ENCODE data around the gene NKX2-8. TPM values are rescaled to one million over a fixed set of nuclear protein-coding genes. Genes with fewer than 3 reads are reported as not detected.
"Not testable (repeated sequence)": the region's sequence is repeated elsewhere in the genome, so short reads cannot be mapped to it uniquely, and the experiment has no call there.

NKX2-8 gene
- total RNA-seq, 1 experiment from 2014 or later = not detected

GRCh38 chr14:36553656-36554260 is 28.7 kb downstream of the NKX2-8 start:
- DNase-seq (peak; percentile 72), ATAC-seq (peak; percentile 75)
- H3K9me2 ChIP-seq (replicated peaks; ENCODE audit: low read length) = no peaks in the 10 kb centered on the region
- H2AFZ ChIP-seq (ENCODE audit: low read length) = peak overlapping the region; percentile 16; the same call in 1 of the 2 replicates
- TF ChIP-seq EZH2 (IDR thresholded peaks at IDR 0.05; ENCODE audit: low read length, unreplicated experiment) (no peak), EZH2phosphoT487 (IDR thresholded peaks at IDR 0.05; ENCODE audit: borderline replicate concordance, low read length) (no peak), CTCF (conservative IDR thresholded peaks at IDR 0.05; ENCODE audit: low read depth, low read length) (peak; percentile 79)
- no peaks in the 10 kb centered on the region for H3F3A ChIP-seq (ENCODE audit: low read length, unreplicated experiment)
- H3K9ac ChIP-seq (ENCODE audit: low read length) = no peak overlapping the region
- no peak overlapping the region for H3K27ac ChIP-seq (ENCODE audit: low read length)
- POLR2A ChIA-PET (ENCODE audit: unreplicated experiment) = no interaction called here
- H3K79me2 ChIP-seq (ENCODE audit: low read length) = no peaks in the 10 kb centered on the region
- H3K9me3 ChIP-seq (ENCODE audit: low read length) = no peaks in the 10 kb centered on the region
- H3K4me2 ChIP-seq (ENCODE audit: low read length) = no peak overlapping the region
- no peak overlapping the region for H3K4me3 ChIP-seq (ENCODE audit: low read length)
- CTCF ChIA-PET = interaction anchor here (0.5 to 3.3 kb wide), 24 partner anchors 18 to 1607 kb away, joined by 3 to 100 read pairs (median 5); partner anchors contain the start of gene MBIP
- no TSS peak for BruUV-seq (replicated peaks)
- peaks cover 13% of the 10 kb centered on the region for H3K27me3 ChIP-seq (ENCODE audit: low read length)
- H4K20me1 ChIP-seq (ENCODE audit: low read length) = no peaks in the 10 kb centered on the region
- no peaks in the 10 kb centered on the region for H3K4me1 ChIP-seq (ENCODE audit: insufficient read depth, low read length)
- H3K36me3 ChIP-seq (ENCODE audit: low read depth, low read length) = no peaks in the 10 kb centered on the region
- intact Hi-C loops (cut with micrococcal nuclease) = loop anchor here (1.0 kb wide), 2 partner anchors 52 to 597 kb away; no protein-coding TSS in a partner anchor

GRCh38 chr14:36550899-36551298 is 31.5 kb downstream of the NKX2-8 start:
- no TSS peak for BruUV-seq (replicated peaks)
- no peak for ATAC-seq
- H3K4me1 ChIP-seq (ENCODE audit: insufficient read depth, low read length) = no peaks in the 10 kb centered on the region
- peaks cover 28% of the 10 kb centered on the region for H3K27me3 ChIP-seq (ENCODE audit: low read length)
- CTCF ChIA-PET = no interaction called here
- intact Hi-C loops (cut with micrococcal nuclease) = no loop called here
- no peak for TF ChIP-seq EZH2 (IDR thresholded peaks at IDR 0.05; ENCODE audit: low read length, unreplicated experiment)
- no peak for TF ChIP-seq EZH2phosphoT487 (IDR thresholded peaks at IDR 0.05; ENCODE audit: borderline replicate concordance, low read length)
- no peak for TF ChIP-seq CTCF (conservative IDR thresholded peaks at IDR 0.05; ENCODE audit: low read depth, low read length)
- no peak for DNase-seq
- no peak overlapping the region for H3K27ac ChIP-seq (ENCODE audit: low read length)
- no peak overlapping the region for H2AFZ ChIP-seq (ENCODE audit: low read length)
- no peaks in the 10 kb centered on the region for H4K20me1 ChIP-seq (ENCODE audit: low read length)
- H3K79me2 ChIP-seq (ENCODE audit: low read length) = no peaks in the 10 kb centered on the region
- POLR2A ChIA-PET (ENCODE audit: unreplicated experiment) = no interaction called here
- no peak overlapping the region for H3K4me2 ChIP-seq (ENCODE audit: low read length)
- no peak overlapping the region for H3K9ac ChIP-seq (ENCODE audit: low read length)
- no peaks in the 10 kb centered on the region for H3K9me2 ChIP-seq (replicated peaks; ENCODE audit: low read length)
- H3K4me3 ChIP-seq (ENCODE audit: low read length) = no peak overlapping the region
- H3K36me3 ChIP-seq (ENCODE audit: low read depth, low read length) = no peaks in the 10 kb centered on the region
- no peaks in the 10 kb centered on the region for H3K9me3 ChIP-seq (ENCODE audit: low read length)
- H3F3A ChIP-seq (ENCODE audit: low read length, unreplicated experiment) = no peaks in the 10 kb centered on the region

- ATAC-seq; H3K4me2 ChIP-seq (ENCODE audit: low read length); BruUV-seq (replicated peaks); intact Hi-C loops (cut with micrococcal nuclease); H3K36me3 ChIP-seq (ENCODE audit: low read depth, low read length); H3K27ac ChIP-seq (ENCODE audit: low read length); H3K9ac ChIP-seq (ENCODE audit: low read length); H3K4me3 ChIP-seq (ENCODE audit: low read length); H3K4me1 ChIP-seq (ENCODE audit: insufficient read depth, low read length); H3K9me2 ChIP-seq (replicated peaks; ENCODE audit: low read length); H4K20me1 ChIP-seq (ENCODE audit: low read length); H2AFZ ChIP-seq (ENCODE audit: low read length); H3K79me2 ChIP-seq (ENCODE audit: low read length); CTCF ChIA-PET; H3K9me3 ChIP-seq (ENCODE audit: low read length); DNase-seq; H3F3A ChIP-seq (ENCODE audit: low read length, unreplicated experiment): not testable (repeated sequence)
- peaks cover 66% of the 10 kb centered on the region for H3K27me3 ChIP-seq (ENCODE audit: low read length)
- POLR2A ChIA-PET (ENCODE audit: unreplicated experiment) = interaction anchor here (0.6 kb wide), 1 partner anchor 548 kb away, joined by 3 read pairs; no protein-coding TSS in a partner anchor
Measured at GRCh38 chr14:36544280-36544679, 38.1 kb downstream of the NKX2-8 start.

Data from PC-3 (cell line).